HG03135 (cell line): Measurements from ENCODE around the gene KCNJ6.
"Not testable (repeated sequence)": the region's sequence is repeated elsewhere in the genome, so short reads cannot be mapped to it uniquely, and the experiment has no call there.

Source experiments
- ATAC-seq: cut with Tn5 transposase; IDR thresholded peaks from one replicate; pipeline ENCODE4 v1.9.1; 2021; ENCODE audit warnings: mild to moderate bottlenecking, moderate library complexity; ENCODE audit not compliant: unreplicated experiment

Gene KCNJ6

DNA sequence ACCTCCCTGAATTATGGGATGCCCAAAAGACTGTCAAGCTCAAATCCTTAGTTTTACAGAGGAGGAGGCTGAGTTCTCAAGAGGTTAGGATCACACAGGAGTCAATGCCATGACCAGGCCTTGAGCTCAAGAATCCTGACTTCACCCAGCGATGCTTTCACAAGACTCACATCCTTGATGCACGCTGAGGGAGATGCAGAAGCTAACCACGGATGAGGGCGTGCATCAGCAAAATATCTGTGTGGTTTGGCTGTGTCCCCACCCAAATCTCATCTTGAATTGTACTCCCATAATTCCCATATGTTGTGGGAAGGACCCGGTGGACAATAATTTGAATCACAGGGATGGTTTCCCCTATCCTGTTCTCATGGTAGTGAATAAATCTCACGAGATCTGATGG is 133.2 kb downstream of the KCNJ6 start:
- no peak for ATAC-seq

DNA sequence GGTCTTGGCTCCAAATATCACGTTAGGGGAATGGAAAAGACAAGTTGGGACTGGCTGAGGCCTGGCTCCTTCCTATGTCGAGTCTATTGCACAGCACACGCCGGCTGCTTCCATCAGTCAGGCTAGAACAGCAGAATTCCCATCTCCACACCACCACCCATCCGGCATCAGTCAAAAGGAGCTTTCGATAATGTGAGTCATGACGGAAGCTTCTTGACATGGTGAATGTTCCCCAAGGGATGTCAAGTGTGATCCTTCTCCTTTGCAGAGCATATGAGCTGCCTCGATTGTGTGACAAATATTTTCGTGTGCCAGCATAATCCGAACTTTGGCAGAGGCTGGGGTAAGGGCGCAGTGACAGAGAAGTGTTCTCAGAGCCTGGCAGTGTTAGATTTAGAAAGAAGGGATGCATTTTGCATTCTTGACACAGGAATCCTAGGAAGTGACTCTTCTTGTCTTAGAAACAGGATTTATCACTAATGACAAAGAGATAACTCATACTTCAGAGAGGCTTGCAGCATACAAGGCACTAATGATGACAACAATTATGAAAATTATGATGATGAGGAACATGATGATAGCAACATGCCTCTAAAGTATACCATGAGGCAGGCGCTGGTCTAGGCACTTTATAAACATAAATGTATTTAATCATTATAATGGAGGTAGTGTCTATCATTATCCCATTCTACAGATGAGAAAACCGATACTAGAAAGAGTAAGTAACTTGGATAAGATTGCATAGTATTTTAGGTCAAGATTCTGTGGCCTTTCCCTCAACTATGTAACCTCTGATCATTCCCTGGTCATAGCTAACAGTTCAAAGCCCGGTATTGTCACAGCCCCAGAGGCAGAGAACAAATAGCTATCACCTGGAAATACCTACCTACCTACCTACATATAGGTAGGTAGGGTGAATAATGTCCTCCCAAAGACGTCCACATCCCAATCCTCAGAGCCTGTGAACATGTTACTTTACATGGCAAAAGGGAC is 135.0 kb downstream of the KCNJ6 start:
- no peak for ATAC-seq

DNA sequence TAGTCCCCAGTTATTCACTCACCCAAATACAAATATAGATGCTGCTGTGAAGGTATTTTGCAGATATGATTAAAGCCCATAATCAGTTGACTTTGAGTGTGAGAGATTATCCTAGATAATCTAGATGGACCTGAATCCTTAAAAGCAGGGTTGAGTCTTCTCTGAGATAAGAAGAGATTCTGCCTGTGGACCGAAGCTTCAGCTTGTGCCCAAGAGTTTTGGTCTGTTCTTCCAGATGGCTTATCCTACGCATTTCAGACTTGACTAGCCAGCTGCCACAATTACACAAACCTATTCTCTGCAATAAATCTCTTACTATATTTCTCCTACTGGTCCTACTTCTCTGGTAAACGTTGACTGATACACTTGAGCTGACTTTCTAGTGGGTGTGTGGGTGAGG is 145.1 kb downstream of the KCNJ6 start:
- no peak for ATAC-seq

DNA sequence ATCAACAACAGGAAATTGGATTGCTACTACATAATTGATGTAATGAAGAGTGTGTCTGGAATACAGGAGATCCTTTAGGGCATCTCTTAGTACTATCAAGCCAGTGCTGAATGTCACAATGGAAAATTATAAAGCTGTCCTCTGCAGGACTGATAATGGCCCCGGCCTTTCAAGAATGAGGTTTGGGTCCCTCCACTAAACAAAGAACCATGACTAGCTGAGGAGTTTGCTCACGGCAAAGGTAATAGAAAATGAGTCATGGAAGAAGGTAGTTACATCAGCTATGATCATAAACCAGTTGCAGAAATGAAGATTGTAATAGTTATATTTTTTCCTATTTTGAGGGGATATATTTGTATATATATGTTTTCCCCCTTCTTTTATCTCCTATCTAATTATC is 145.8 kb downstream of the KCNJ6 start:
- ATAC-seq, result no peak

DNA sequence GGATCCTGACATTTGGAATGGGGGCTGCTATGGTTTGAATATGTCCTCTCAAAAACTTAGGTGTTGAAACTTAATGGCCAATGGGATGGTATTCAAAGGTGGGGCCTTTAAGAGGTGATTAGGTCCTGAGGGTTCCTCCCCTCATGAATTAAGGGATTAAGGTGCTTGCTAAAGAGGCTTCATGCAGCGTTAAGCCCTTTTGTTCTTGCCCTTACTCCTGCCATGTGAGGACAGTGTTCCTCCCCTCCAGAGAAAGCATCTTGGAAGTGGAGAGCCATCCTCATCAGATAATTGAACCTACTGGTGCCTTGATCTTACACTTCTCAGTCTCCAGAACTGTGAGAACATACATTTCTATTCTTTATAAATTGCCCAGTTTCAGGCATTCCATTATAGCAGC is 146.6 kb downstream of the KCNJ6 start:
- no peak for ATAC-seq

DNA sequence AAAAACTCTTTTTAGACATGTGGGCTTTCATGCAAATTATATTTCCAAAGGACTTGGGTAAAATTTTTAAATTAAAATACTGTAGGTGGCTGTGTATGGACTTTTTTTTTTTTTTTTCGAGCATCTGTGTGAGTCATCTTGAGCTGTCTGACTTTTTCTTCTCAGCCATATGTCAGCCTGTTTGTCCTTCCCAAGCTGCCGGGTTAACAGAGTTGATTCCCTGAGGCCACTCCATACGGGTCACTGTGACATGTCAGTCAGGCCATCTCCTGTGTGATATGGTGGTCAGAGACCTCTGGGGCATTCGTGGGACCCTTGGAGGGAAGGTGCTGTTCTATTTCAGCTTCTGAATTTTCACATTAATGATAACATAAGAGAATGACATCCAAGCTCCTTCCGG is 148.3 kb downstream of the KCNJ6 start:
- ATAC-seq, result no peak

DNA sequence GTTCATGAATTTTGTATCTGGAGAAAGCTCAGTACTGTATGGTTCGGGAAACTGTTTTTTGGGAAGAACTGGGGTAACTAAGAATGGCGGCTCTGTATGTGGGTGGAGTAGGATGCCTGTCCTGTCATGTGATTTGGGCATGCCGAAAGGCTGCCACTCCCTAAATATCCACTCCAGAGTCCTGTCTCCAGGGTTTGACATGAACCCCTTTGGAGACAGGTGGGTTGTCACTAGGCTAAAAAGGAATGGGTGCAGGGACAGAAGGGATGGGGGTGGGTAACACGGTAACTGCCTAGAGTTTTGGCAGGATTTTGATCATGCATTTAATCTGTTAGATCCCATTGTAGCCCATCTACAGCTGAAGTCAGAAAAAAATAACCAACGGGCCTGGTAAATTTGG is 150.1 kb downstream of the KCNJ6 start:
- no peak for ATAC-seq

DNA sequence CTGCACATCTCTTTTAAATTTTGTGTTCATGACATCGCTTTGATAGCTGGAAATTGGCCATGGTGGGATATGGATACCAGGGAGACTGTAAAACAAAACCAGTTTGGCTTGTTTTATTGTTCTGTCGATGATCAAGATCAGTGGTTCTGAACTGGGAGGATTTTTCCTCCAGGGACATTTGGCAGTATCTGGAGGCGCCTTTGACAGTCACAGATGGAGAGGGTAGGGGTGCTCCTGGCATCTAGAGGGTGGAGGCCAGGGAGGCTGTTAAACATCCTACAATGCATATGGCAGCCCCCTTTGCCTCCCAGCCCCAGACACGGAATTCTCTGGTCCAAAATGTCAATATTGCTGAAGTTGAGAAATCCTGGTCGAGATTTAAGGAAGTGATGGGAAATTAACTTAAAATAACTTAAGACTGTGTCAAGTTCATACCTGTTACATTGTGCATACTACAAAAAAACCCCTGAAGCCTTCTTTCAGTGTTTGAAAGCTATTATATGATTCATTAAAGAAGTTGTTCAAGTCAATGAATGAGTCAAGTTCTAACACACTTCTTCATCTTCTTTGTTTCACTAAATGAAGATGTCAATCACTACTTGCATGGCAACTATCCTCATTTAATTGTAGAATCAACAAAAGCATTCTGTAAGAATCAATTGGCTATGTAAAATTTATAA is 150.9 kb downstream of the KCNJ6 start:
- ATAC-seq, result no peak

DNA sequence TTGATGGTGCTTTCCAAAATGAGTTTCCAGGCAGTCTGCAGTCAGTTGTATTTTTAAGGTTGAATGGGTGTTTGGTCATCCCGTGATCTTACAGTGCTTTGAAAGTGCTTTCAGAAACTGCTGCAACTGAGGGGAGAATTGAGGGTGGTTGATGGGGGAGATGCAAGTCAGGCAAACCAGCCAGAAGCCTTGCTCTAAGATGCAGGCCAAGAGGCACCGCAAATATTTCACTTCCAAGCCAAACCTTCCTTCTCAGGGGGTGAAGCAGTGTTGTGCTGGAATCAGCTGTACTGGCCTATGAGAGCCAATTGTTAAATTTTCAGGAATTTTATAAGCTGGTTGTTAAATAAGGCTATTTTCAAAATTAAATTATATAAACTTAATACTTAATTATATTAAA is 151.6 kb downstream of the KCNJ6 start:
- no peak for ATAC-seq

DNA sequence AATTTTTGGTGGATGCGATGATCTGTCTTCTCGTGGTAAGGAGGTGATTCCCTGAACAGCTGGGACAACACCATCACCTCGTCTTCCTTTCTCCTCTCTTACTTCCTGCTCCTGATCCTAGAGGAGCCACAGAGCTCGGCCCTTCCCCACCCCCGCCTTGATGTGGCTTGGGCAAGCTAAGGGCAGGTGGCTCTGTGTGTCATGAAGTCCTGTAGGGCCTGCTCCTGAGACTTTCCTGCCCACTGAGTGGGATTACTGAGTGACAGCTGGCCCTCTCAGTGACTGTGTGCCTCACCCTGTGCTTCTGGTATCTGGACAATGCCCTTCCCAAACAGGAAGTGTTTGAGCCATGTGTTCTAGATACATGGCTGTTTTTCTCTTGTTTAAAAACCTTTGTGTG is 153.0 kb downstream of the KCNJ6 start:
- ATAC-seq, result no peak

DNA sequence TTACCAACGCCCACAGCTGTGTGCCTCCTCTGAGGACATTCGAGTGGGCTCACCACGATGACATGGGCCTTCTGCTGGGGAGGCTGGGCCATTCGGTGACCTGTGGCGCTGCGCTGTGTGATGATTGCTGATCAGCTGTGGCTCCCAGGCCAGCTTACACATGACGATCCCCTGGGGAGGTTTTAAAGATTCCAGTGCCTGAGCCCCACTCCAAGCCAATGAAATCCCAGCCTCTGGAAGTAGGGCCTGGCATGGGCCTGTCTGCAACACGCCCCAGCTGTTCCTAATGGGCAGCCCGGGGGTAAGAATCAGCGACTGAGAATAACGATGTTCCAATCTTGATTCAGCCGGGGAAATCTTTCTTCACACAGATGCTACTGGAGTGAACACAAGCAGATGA is 153.7 kb downstream of the KCNJ6 start:
- no peak for ATAC-seq

DNA sequence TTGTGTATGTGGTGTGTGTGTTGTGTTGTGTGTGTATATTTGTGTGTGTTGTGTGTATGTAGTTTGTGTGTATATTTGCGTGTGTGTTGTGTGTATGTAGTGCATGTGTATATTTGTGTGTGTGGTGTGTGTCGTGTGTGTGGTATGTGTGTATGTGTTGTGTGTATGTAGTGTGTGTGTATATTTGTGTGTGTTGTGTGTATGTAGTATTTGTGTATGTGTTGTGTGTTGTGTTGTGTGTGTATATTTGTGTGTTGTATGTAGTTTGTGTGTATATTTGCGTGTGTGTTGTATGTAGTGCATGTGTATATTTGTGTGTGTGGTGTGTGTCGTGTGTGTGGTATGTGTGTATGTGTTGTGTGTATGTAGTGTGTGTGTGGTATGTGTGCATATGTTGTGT is 154.9 kb downstream of the KCNJ6 start:
- ATAC-seq, result not testable (repeated sequence)

DNA sequence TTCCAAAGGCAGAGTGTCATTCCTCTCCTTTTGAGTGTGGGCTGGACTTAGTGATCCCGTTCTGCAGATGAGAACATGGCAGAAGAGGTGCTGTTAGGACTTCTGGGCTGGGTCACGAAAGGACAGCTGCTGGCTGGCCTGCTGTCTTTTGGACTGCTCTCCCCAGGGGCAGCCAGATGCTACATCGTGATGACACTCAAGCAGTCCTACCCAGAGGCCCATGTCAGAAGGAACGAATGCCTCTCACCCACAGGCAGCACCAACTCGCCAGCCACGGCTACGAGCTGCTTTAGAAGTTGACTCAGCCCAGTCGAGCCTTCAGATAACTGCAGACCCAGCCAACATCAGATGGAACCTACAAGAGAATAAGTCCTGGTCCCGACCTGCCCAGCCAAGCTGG is 156.5 kb downstream of the KCNJ6 start:
- ATAC-seq, result no peak

DNA sequence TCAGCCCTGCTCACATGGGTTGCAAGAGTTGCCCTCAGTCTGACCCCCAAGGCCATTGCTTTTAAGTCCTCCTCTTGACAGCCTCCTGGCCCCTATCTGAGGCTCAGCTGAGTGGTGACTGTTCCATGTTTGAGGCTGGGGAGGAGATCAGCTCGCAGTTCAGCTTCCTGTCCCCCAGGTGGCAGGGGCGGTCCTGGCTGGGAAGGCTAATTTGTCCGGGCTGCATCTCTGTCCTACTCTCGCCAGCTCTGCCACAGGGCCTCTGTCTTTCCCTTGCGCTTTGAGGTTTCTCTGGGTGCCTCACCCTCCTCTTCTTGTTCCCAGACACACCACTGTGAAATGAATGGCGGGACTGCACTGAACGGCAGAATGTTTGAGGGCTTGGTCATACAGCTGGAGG is 157.3 kb downstream of the KCNJ6 start:
- ATAC-seq, result no peak

DNA sequence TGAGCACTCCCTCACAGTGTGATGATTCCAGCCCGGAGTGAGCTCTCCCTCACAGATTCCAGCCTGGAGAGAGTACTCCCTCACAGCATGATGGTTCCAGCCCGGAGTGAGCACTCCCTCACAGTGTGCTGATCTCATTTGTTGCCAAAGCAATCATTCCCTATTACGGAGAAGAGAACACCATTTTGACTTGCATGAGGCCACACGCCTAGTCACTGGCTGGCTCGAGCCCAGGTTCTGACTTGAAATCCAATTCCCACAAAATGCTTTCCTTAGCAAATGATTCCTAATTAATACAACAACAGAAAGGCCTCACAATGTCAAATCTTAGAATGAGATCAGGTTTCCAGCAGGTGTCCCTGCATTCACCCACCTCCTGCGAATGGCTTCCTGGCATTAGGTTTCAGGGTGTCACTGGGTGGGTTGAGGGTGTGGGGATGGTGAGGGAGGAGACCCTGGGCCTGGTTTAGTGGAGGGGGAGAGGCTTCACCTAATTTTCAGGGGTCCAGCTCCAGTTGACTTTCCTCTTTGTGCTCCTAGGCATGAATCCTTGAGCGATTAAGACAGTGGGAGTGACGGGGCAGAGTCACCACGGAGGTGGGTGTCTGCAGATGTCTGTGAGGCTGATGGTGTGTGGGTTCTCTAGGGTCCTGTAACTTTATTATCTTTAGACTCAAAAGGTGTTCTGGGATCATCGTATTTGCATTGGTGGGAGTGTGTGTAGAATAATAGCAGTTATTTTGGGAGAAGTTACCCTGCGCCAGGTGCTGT is 158.5 kb downstream of the KCNJ6 start:
- ATAC-seq, result no peak

DNA sequence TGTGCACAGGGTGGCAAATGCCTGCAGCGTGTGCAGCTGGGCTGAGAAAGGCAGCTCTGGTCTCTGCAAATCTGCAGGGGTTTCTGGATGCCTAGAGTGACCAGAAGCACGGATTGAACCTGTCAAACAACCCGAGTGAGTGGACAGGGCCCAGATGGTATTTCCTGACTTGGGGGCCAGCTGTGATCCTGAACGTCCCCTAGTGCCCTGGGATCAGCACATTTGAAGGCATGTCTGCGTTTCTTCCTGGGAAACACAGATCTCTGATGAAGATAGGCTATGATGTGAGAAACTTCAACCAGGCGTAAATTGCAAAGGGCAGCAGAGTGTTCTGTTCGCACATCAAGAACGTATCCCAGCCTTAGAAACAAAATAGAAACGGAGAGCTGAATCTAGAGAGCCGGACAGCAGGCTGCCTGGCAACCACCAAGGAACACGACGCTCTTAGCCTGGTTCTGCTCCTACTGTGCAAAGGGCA is 163.1 kb downstream of the KCNJ6 start:
- no peak for ATAC-seq

DNA sequence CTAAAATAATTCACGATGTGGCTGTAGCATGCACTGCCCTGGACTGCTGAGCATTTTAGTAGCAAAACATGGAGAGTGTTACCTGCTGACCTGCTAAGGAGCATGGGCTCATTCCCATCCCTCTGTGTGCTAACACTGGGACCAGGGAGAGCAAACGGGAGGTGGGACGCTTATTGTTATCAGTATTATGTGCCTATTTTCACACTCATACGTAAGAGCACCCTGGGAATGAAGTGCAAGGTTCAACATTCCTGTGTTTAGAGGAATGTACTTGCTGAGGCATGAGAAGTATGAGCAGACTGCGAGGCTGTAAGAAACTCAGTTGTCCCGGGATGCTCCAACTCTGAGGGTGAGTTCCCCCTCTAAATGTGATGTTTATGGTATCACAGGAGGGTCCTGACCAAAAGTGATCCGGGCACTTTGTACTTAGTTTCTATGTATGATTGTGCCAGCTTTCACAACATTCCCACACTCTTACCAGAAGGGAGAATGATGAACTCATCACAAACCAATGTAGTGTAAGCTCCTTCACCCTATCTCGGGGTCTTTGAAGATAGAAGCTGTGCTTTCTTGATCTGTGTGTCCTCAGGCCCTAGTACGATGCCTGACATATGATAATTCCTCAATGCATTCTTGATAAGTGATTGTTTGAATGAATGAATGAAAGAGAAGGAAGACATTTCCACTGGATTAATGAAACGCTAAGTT is 164.8 kb downstream of the KCNJ6 start:
- no peak for ATAC-seq

DNA sequence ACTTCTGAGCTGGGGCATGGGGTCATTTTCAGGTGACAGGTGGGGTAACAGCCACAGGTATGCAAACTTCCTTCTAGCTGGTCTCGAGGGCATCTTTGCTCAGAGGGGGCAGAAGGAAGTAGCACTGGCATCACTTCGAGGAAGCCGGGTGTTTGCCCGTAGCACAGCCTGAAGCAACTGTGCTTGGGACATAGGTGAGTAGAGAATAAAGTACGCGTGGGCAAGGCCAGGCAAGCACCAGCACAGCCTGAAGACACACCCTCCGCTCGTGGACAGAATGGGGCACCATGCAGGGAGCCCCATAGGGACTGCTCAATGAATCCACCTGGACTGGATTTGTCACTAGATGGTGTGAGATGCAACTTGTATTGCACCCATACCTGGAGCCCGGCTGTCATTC is 167.1 kb downstream of the KCNJ6 start:
- ATAC-seq, result no peak

DNA sequence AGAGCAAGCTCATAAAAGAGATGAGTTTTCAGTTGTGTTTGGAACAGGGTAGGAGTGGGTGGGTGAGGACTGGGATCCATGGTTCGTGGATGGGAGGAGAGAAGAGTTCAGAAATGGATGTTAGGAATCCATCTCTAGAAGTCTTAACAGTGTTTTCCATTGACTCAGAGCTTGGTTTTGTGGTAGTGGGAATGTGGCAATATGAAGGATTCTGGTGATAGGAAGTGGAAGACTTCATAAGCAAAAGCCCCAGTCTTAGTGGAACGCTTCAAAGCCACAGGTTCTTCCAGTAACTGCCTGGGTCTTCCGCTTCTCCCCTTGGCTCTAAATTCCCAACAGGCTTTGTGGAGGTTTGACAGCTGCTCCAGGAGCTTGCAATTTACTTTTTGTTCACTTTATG is 167.9 kb downstream of the KCNJ6 start:
- no peak for ATAC-seq

DNA sequence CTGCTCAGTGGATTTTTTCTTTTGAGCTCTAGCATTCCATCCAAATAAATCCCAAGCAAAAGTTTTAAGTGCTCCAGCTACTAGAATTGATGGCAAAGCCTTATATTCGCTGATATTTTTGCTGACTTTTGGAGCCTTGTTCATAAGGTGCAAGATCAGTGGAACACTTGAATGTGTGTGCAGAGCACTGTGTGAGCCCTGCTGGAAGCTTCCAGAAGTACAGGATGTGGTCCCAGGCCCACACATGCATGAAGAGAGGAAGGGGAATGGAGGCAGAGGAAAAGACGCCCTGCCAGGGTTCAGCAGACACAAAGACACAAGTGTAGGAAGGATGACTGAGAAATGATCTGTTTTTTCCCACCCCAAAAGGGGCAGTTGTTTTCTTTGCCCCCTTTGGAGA is 169.4 kb downstream of the KCNJ6 start:
- no peak for ATAC-seq

DNA sequence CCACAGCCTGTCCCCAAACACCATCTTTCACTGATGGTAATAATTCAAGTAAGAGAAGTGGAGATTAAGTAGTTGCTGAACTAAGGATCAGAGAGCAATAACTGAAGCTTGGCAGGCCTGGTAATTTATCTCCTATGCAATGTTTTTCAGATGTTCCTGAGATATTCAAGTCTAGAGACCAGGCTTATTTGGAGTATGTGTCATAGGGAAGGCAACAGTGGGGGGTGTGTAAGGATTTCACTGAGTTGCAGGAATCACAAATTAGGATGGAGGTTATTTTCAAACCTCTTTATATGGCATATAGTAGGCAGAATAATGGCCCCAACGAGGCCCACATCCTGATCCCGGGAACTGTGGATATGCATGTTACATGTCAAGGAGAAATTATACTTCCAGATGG is 171.7 kb downstream of the KCNJ6 start:
- ATAC-seq, result no peak
